ENCODE results near the gene SIDT2.
"Not testable (repeated sequence)": the region's sequence is repeated elsewhere in the genome, so short reads cannot be mapped to it uniquely, and the experiment has no call there.

SIDT2 gene

DNA sequence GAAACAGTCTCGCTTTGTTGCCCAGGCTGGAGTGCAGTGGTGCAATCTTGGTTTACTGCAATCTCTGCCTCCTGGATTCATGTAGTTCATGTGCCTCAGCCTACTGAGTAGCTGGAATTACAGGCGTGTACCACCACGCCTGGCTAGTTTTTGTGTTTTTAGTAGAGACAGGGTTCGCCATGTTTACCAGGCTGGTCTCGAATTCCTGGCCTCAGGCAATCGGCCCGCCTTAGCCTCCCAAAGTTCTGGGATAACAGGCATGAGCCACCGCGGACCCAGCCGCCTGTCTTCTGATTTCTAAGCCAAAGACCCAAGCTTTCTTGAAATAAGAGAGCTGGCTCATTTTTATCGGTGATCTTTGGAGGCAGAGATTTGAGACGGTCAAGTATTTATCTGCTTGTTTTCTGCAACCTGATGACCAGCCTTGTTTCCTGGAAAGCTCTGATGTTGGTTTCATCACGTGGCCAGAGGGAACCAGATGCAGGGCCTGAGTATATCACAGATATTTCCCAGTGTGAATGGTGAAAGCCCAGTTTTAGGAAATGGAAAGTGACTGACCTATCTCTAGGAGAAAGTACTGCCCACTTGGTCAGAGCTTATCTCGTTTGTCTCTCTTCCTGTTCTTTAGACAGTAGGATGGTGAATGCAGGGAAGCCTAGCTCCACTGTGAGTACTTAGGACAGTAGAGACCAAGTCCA is 5.7 kb upstream of the SIDT2 start:
- DNase-seq = no peak

- no peak for DNase-seq
Measured at GRCh38 chr11:117175104-117175503, 3.4 kb upstream of the SIDT2 start.

DNA sequence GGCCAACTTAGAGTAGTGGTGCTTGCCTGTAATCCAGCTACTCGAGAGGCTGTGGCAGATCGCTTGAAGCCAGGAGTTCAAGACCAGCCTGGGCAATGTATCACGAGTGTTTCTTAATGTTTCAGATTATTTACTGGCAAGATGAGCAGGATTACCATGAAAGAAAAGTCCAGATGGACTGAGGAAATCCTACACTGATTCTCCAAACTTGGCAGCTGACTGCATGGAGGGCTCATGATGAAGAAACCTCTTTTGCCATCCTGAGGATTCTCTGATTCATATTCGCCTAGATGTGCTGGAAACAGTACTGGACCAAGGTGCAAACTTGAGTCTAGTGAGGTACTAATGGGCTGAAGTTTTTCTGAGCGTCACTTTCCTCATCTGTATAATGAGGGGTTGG is 2.8 kb upstream of the SIDT2 start:
- no peak for DNase-seq

- no peak for DNase-seq
Measured at GRCh38 chr11:117176186-117176585, 2.4 kb upstream of the SIDT2 start.

DNA sequence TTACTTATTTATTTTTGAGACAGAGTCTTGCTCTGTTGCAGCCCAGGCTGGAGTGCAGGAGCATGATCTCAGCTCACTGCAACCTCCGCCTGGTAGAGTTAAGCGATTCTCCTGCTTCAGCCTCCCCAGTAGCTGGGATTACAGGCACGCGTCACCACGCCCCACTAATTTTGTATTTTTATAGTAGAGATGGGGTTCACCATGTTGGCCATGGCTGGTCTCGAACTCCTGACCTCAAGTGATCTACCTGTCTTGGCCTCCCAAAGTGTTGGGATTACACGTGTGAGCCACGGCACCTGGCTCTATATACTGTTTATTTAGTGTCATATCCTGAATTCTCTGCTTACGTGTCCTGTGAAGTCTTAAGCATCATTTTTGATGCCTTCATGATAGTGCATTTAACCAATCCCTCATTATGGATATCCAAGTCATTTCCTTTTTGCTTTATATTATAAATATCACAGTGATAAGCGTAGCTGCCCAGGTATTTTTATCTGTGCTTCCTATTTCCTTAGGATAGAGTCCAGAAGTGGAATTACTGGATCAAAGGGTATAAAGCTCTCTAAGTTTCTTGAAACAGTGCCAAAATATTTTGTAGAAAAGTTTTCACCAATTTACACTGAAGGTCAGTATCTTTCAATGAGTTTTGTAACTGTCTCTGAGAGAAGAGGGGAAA is 871 bp upstream of the SIDT2 start:
- no peak for DNase-seq

GRCh38 chr11:117179048-117179999 is 781 bp downstream of the SIDT2 start:
- DNase-seq = peak in 1 of 2 experiments; percentile 23

- DNase-seq = no peak
Measured at GRCh38 chr11:117180020-117180419, 1.5 kb downstream of the SIDT2 start.

DNA sequence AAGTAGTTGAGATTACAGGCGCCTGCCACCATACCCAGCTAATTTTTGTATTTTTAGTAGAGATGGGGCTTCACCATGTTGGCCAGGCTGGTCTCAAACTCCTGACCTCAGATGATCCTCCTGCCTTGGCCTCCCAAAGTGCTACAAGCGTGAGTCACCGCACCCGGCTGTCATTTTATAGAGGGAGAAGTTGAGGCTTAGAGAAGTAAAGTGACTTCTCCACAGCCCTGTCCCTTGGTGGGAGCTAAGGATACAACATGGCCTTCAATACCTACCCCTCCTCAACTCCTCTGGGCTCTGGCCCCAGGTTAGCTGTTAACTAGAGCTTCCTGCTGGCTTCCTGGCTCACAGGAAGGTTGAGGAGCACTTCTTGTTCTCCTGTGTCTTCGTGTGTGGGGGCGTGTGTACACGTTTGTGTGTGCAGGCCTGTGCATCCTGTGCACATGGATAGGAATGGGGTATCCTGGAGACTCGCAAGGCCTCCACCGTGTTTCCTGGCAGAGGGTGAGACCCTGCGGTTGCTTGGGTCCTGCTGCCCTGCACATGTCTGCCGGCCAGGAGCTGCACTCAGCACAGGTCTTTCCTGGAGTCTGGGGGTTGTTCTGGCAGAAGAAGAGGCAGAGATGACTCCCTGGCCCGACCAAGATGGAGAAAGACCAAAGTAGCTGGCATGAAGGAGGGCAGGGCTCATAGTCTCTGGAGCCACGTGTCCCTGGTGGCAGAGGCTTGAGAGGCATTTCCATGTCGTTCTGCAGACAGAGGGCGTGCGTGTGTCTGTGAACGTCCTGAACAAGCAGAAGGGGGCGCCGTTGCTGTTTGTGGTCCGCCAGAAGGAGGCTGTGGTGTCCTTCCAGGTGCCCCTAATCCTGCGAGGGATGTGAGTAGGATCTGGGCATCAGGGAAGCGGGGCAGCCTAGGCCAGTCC is 2.4 kb downstream of the SIDT2 start:
- peak in 1 of 2 experiments; percentile 21 for DNase-seq

- no peak for DNase-seq
Measured at GRCh38 chr11:117181586-117182550, 3.3 kb downstream of the SIDT2 start.

- no peak for DNase-seq
Measured at GRCh38 chr11:117182551-117182935, 4.0 kb downstream of the SIDT2 start.

GRCh38 chr11:117183178-117183577 is 4.6 kb downstream of the SIDT2 start:
- not testable (repeated sequence) for DNase-seq

GRCh38 chr11:117183724-117184349 is 5.3 kb downstream of the SIDT2 start:
- DNase-seq = no peak

DNA sequence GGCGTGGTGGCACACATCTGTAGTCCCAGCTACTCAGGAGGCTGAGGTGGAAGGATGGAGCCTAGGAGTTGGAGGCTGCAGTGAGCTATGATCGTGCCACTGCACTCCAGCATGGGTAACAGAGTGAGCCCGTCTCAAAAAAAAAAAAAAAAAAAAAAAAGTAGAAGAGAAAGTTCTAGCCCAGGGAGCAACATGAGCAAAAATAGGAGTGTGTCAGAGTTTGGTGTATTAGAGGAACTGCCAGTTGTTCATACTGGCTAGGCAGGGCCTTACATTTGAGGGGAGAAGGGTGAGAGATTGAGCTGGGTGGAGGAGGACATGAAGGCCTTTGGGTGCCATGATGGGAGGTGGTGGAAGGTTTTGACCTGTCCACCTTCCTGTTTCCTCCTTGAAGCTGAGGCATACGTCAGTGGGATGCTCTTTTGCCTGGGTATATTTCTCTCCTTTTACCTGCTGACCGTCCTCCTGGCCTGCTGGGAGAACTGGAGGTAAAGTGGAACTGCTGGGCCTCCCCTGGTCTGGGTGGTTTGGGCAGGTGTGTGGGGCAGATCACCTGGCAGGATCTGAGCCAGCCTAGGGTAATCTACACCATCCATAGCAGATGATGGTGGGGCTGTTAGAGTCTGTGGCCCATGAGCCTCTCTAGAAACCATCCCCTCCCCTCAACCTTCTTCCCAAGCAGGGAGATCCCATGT is 7.3 kb downstream of the SIDT2 start:
- DNase-seq = no peak

- no peak for DNase-seq
Measured at GRCh38 chr11:117186431-117186761, 7.9 kb downstream of the SIDT2 start.

DNA sequence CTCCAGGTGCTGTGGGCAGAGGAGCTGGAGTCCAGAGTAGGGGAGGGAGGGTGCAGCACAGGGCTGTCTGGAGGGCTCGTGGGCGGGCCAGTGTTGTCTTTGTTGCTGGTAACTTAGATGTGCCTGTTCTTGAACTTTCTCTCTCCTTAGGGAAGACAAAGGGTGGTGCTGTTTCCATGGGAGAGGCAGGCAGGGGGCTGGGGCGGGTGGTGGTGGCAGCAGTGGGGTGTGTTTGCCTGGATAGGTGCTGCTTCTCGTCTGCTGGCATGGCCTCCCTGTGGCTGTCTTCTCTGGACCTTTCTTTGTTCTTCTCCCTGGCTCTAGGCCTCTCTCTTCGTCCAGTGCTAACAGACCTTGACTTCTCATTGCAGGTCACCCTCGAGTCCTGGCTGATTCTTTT is 8.5 kb downstream of the SIDT2 start:
- no peak for DNase-seq

- no peak for DNase-seq
Measured at GRCh38 chr11:117187428-117187798, 8.9 kb downstream of the SIDT2 start.

DNA sequence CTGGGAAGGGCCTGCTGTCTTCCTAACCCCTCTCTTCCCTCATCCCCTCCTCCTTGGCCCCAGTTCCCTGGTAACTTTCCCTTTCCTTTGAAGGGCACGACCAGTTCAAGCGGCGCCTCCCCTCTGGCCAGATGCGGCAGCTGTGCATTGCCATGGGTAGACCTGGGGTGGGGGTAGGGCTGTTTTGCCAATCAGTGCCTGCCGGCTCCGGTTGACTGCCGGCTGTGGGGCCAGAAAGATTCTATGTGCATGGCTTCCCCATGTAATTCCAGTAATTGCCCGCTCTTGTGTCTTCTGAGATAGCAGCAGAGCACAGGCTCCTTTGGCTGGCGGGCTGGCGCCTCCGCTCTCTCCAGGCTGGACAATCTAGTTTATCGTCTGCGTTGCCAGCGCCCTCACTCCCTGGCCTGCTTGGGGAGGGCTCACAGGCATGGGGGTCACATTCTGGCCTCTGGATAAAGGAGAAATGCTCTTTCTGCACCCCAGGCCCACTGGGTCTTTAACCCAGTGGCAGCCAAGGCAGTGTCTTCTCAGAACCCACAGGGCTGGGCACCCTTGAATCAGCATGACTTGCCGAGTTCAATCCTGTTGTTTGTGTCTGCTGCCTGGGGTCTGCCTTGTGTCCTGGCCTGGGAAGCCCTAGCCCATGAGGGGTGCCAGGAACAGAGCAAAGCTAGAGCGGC is 9.4 kb downstream of the SIDT2 start:
- no peak for DNase-seq

- no peak for DNase-seq
Measured at GRCh38 chr11:117188620-117189081, 10.1 kb downstream of the SIDT2 start.

DNA sequence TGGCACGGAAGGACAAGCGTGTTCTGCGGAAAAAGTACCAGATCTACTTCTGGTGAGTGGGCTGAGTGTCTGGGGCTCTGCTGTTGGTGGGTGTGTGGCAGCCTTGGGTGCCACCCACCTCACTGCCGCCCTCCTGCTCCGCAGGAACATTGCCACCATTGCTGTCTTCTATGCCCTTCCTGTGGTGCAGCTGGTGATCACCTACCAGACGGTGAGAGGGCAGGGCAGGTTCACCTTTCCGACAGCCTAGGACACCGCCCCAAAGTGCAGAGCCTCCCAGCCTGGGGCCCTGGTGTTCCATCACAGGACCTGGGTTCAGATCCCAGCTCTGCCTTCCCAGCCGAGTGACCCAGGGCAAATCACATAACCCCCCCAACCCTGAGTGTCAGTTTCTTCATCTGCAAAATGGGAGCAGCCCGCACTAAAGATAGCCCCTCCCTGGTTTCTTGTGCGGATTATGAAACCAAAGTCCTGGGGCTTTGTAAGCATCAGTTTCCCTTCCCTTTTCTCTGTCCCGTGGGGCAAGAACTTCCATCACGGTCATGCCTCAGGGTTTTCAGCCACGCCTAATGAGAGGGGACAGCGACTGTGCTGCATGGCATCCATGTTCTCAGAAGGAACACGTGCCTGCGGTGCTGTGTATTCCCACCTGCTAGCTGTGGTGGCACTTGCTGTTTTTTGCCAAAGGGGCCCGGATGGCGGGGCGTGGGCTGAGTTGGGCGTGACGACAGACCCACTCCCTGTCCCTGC is 10.8 kb downstream of the SIDT2 start:
- no peak for DNase-seq
